HEK293 (cell line): Measurements from ENCODE around the gene COL5A2.

Experiments used
- ZNF157 ChIP-seq: fragments of 450-650 bp; formaldehyde crosslinking; IDR thresholded peaks from 2 replicates; pipeline ENCODE4 v1.5.1; 2016; ENCODE audit warnings: missing biosample characterization, missing genetic modification characterization
- ZNF274 ChIP-seq, 2 experiments: fragments of 200-500 bp in 1 of 2; fragments of 450-650 bp in 1 of 2; sonication (Bioruptor generic) in 1 of 2; formaldehyde crosslinking in 1 of 2; IDR thresholded peaks; 2 replicates each; pipeline versions ENCODE4 v1.5.1 to v1.6.1; 2014 to 2016; ENCODE audit warnings: borderline replicate concordance in 1 of 2, inconsistent platforms in 1 of 2, low read length in 1 of 2, missing biosample characterization in 1 of 2, missing genetic modification characterization in 1 of 2
- ZNF792 ChIP-seq: fragments of 450-650 bp; formaldehyde crosslinking; IDR thresholded peaks from 2 replicates; pipeline ENCODE4 v1.5.1; 2016; ENCODE audit warnings: missing biosample characterization, missing genetic modification characterization

DNA sequence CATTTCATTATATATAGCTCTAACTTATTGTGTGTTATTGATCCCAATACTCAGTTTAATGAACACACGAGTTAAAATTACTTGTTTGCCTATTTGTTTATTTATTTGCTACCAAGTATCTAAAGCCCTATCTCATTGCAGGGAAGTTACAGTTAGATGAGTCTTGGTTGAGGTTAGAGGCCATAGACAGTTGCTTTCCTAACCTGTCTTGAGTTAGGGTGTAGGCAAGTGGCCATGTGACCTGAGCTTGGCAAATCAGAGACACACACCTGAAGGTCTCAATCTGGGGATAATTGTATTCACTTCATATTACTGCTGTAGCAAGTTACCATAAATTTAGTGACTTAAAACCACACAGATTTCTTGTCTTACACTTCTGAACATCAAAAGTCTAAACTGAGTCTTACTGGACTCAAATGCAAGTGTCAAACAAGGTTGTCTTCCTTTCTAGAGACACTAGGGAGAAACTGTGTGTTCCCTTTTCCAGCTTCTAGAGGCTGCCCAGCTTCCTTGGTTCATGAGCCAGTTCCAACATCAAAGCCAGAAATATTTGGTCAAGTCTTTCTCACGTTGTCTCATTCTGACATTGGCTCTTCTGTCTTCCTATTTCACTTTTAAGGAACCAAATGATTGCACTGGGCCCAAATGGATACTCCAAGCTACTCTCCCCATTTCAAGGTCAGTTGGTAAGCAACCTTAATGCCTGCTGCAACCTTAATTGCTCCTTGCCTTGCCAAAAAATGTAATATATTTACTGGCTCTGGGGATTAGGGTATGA, 165.7 kb downstream of the COL5A2 start:
- TF ChIP-seq ZNF157 (tag by site-specific recombination) (no peak), ZNF274 (IDR thresholded peaks at IDR 0.05; ENCODE audit: low read length) (no peak), ZNF274 (tag by site-specific recombination; IDR thresholded peaks at IDR 0.05; ENCODE audit: borderline replicate concordance) (no peak), ZNF792 (tag by site-specific recombination) (no peak)
